Stomach (tissue), 9 donors: ENCODE measurements around the gene SEC14L2. TPM values are rescaled to one million over a fixed set of nuclear protein-coding genes. Genes with fewer than 3 reads are reported as not detected.

Experiments used
- DNase-seq, 2 donors: peaks; one replicate each; pipeline versions ENCODE4 v3.0.0 to v3.0.0-alpha.2; 2013 to 2019
- H3K27ac ChIP-seq, 5 donors: fragments of 200-600 bp in 4 of 5; sonication (generic) in 4 of 5; one replicate each; pipeline ENCODE4 v1.5.1; 2013 to 2019; ENCODE audit warnings: mild to moderate bottlenecking in 1 of 5, moderate library complexity in 1 of 5
- H3K27me3 ChIP-seq, 3 donors: fragments of 200-600 bp; sonication (generic); one replicate each; pipeline ENCODE4 v1.5.1; 2017 to 2019; ENCODE audit warnings: mixed run types in 1 of 3
- H3K36me3 ChIP-seq, 4 donors: fragments of 200-600 bp; sonication (generic); 1 replicate in 3 of 4; 2 replicates in 1 of 4; pipeline ENCODE4 v1.5.1; 2016 to 2019
- H3K4me1 ChIP-seq, 4 donors: fragments of 200-600 bp; sonication (generic); one replicate each; pipeline ENCODE4 v1.5.1; 2016 to 2019
- H3K4me3 ChIP-seq, 4 donors: fragments of 200-600 bp; sonication (generic) in 3 of 4; one replicate each; pipeline ENCODE4 v1.5.1; 2016 to 2019; ENCODE audit warnings: mild to moderate bottlenecking in 1 of 4
- H3K9me3 ChIP-seq, 4 donors: fragments of 200-600 bp; sonication (generic); one replicate each; pipeline ENCODE4 v1.5.1; 2016 to 2019
- CTCF ChIP-seq, 7 experiments: fragments of 450-650 bp in 4 of 7; fragments of 200-600 bp in 3 of 7; sonication (generic) in 3 of 7; IDR thresholded peaks; one replicate each; pipeline ENCODE4 v1.5.1; 2016 to 2019; ENCODE audit warnings: antibody characterized with exemption in 7 of 7, control low read depth in 2 of 7, mild to moderate bottlenecking in 1 of 7
- EP300 ChIP-seq: sonication (generic); formaldehyde crosslinking; IDR thresholded peaks from one replicate; pipeline ENCODE4 v1.6.1; 2017; ENCODE audit warnings: antibody characterized with exemption
- POLR2A ChIP-seq, 4 donors: fragments of 450-650 bp; IDR thresholded peaks; one replicate each; pipeline ENCODE4 v1.6.1; 2016; ENCODE audit warnings: antibody characterized with exemption in 4 of 4, control low read depth in 2 of 4, mild to moderate bottlenecking in 1 of 4, moderate library complexity in 1 of 4
- POLR2AphosphoS5 ChIP-seq, 3 donors: sonication (generic); formaldehyde crosslinking; IDR thresholded peaks; one replicate each; pipeline ENCODE4 v1.6.1; 2016; ENCODE audit warnings: antibody characterized with exemption in 3 of 3
- WGBS, 5 donors: extraction: QIAGEN DNeasy Blood & Tissue Kit in 3 of 5; methylation state at CpG; one replicate each; pipeline versions ENCODE4 v1.1.5 to v1.1.7; 2013 to 2018; 5-methylcytosine and 5-hydroxymethylcytosine counted together
- intact Hi-C: fragments of 100-400 bp; cut with DNase I; formaldehyde crosslinking; loops from one replicate; pipeline ENCODE4 v1.15.1; 2023; ENCODE audit warnings: low total_unique reads
- polyA plus RNA-seq, 3 donors: library from polyadenylated mRNA; stranded (reverse); fragments of 200-250 nt; gene quantifications; one replicate each; pipeline ENCODE4 v1.2.3, GENCODE V29; 2013
- total RNA-seq, 5 donors: library from RNA; depleted of rRNA; stranded (reverse); fragments of >200 nt; gene quantifications; one replicate each; pipeline versions ENCODE4 v1.1.0 to v1.2.3, GENCODE V29; 2014 to 2016
- donor health status: healthy with polysubstance abuse.
- donor health status: Bipolar disorder and iron deficiency.
- donor health status: healthy.

SEC14L2 gene
- total and polyA plus RNA-seq, 8 donors = 4.1 to 19.4 (median 10.1) TPM; not detected in 2

GRCh38 chr22:30371321-30371720 is 25.5 kb upstream of the SEC14L2 start:
- no peaks in the 10 kb centered on the region for H3K27me3 ChIP-seq
- WGBS, 5 donors = 88 to 97% (median 91%) methylated on average over 1 to 9 of the region's 9 CpGs
- H3K4me1 ChIP-seq = peaks cover 0 to 4% (median 0%) of the 10 kb centered on the region in 4 donors
- intact Hi-C loops = no loop called here
- DNase-seq = no peak
- no peaks in the 10 kb centered on the region for H3K9me3 ChIP-seq
- TF ChIP-seq EP300 (no peak), POLR2AphosphoS5 (IDR thresholded peaks at IDR 0.05) (no peak), POLR2A (IDR thresholded peaks at IDR 0.05) (no peak), CTCF (IDR thresholded peaks at IDR 0.05) (no peak)
- no peak overlapping the region for H3K27ac ChIP-seq
- peaks cover 0 to 4% (median 2%) of the 10 kb centered on the region in 4 donors for H3K36me3 ChIP-seq
- H3K4me3 ChIP-seq = no peak overlapping the region

DNA sequence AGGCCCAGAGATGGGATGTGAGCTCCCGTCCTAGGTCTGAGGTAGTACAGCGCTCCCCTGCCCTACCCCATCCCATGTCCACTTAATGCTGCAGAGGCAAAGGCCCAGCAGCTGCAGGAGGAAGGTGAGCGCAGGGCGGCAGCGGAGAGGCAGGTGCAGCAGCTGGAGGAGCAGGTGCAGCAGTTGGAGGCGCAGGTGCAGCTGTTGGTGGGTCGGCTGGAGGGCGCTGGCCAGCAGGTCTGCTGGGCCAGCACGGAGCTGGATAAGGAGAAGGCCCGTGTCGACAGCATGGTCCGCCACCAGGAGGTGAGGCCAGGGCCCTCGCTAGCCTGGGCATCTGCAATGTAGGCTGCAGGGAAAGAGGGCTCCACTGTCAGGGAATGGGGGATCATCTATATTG is 24.8 kb upstream of the SEC14L2 start:
- intact Hi-C loops = no loop called here
- WGBS, 5 donors = 71 to 89% (median 79%) methylated on average over 12 to 13 of the region's 13 CpGs
- Histone ChIP-seq H3K4me3 (no peak overlapping the region), H3K4me1 (peaks cover 0 to 4% (median 0%) of the 10 kb centered on the region in 4 donors), H3K27me3 (no peaks in the 10 kb centered on the region), H3K36me3 (peaks cover 0 to 5% (median 3%) of the 10 kb centered on the region in 4 donors), H3K9me3 (no peaks in the 10 kb centered on the region), H3K27ac (no peak overlapping the region)
- no peak for DNase-seq
- TF ChIP-seq POLR2A (IDR thresholded peaks at IDR 0.05) (no peak), POLR2AphosphoS5 (IDR thresholded peaks at IDR 0.05) (no peak), CTCF (IDR thresholded peaks at IDR 0.05) (no peak), EP300 (no peak)

GRCh38 chr22:30372915-30373314 is 23.9 kb upstream of the SEC14L2 start:
- Histone ChIP-seq H3K36me3 (peaks cover 4 to 14% (median 12%) of the 10 kb centered on the region in 4 donors), H3K27me3 (no peaks in the 10 kb centered on the region), H3K9me3 (no peaks in the 10 kb centered on the region), H3K4me3 (no peak overlapping the region), H3K4me1 (peaks cover 0 to 4% (median 0%) of the 10 kb centered on the region in 4 donors), H3K27ac (no peak overlapping the region)
- 60 to 70% (median 68%) methylated on average over 5 to 8 of the region's 8 CpGs for WGBS, 5 donors
- no peak for DNase-seq
- TF ChIP-seq POLR2AphosphoS5 (IDR thresholded peaks at IDR 0.05) (no peak), POLR2A (IDR thresholded peaks at IDR 0.05) (no peak), CTCF (IDR thresholded peaks at IDR 0.05) (no peak), EP300 (no peak)
- intact Hi-C loops = no loop called here

- Histone ChIP-seq H3K9me3 (no peaks in the 10 kb centered on the region), H3K4me1 (peaks cover 0 to 4% (median 0%) of the 10 kb centered on the region in 4 donors), H3K27me3 (no peaks in the 10 kb centered on the region), H3K4me3 (no peak overlapping the region), H3K36me3 (peaks cover 4 to 16% (median 12%) of the 10 kb centered on the region in 4 donors), H3K27ac (no peak overlapping the region)
- no peak for DNase-seq
- intact Hi-C loops = no loop called here
- WGBS, 5 donors = 83 to 89% (median 86%) methylated on average over 16 to 33 of the region's 33 CpGs
- TF ChIP-seq CTCF (IDR thresholded peaks at IDR 0.05) = no peak
- TF ChIP-seq POLR2A (IDR thresholded peaks at IDR 0.05) = no peak
- TF ChIP-seq POLR2AphosphoS5 (IDR thresholded peaks at IDR 0.05) = no peak
- no peak for TF ChIP-seq EP300
Observed at GRCh38 chr22:30373331-30374325, 23.2 kb upstream of the SEC14L2 start.
